ENCODE data around the gene SPATA20.

- TF ChIP-seq CTCF (IDR thresholded peaks at IDR 0.05; ENCODE audit: low read depth, low read length, missing input control) (no peak), JUND (IDR thresholded peaks at IDR 0.05) (no peak), HNF4G (IDR thresholded peaks at IDR 0.05) (no peak), MAX (IDR thresholded peaks at IDR 0.05) (no peak)
Observed at GRCh38 chr17:50524838-50525237, 22.1 kb upstream of the SPATA20 start.
